ENCODE measurements around the gene GATD1.

The GATD1 gene

DNA sequence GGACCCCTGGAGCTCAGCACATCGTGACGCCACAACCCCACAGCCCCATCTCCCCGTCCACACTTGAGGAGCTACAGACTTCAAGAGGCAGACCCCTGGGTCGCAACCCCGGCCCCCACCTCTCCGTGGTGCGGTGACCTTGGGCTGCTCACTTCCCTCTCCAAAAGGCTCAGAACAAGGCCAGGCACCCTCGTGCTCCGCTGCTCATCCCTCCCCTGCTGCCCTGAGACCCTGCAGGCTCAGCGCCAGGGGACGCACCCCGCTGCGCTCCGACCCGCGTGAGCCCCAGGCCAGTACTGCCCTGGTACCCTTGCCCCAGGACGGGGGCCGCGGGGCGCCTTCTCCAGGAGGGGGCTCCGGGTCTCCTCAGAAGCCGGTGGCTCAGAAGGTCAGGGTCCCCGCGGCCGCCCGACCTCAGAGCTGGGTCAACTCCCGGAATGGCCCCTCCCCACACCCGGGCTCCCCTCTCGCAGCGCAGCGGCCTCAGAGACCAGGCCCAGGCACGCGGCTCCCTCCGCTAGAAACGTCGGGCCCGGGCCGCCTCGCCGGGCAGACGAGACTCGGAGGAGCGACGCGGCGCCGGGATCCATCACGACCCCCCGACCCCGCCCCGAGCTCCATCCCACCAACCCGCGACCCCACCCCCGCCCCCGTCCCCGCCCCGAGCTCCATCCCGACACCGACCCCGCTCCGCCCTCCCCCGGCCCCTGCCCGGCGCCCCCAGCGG, 563 bp downstream of the GATD1 start:
- DNase-seq, result no peak

- DNase-seq, result no peak
These were observed 1.1 kb downstream of the GATD1 start for GRCh38 chr11:776263-776560.

GRCh38 chr11:774873-775592, 2.3 kb downstream of the GATD1 start:
- no peak for DNase-seq

DNA sequence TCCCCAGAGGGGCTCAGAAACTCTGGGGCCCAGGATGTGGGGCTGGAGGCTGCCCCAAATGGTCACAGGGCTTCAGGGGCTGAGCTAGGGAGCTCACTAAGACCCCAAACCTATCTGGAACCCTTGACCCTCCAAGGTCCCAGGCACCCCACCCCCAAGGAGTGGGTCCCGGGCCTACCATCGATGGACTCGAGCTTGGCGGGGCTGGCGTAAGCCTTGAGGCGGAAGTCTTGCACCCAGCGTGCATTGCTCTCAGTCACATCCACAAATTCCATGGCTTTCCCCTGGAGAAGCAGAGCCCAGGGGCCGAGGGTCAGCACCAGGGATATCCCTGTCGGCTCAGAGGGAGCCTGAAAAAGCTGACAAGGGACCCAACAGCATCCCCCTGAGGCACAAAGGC, 3.5 kb downstream of the GATD1 start:
- no peak for DNase-seq

DNA sequence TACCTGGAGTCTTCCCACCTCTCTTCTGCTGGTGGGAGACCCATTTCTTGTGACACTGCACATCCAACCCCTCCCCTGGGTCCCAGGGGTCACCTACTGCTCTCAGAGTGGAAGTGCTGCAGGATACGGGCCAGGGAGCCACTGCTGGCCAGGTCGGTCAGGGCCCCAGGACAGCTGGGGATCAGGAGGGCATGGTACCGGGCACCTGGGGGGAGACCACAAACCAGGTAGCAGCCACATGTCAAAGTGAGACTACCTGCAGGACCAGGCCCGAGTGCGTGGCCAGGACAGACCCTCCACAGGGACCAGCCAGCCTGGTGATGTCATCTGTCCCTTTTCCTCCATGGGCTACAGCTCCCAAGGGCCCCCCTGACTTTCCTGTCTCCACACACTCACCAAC, 3.9 kb downstream of the GATD1 start:
- no peak for DNase-seq

GRCh38 chr11:772429-773390, 4.6 kb downstream of the GATD1 start:
- DNase-seq, result no peak

GRCh38 chr11:771617-772204, 5.6 kb downstream of the GATD1 start:
- no peak for DNase-seq

GRCh38 chr11:770642-771616, 6.4 kb downstream of the GATD1 start:
- DNase-seq, result no peak

DNA sequence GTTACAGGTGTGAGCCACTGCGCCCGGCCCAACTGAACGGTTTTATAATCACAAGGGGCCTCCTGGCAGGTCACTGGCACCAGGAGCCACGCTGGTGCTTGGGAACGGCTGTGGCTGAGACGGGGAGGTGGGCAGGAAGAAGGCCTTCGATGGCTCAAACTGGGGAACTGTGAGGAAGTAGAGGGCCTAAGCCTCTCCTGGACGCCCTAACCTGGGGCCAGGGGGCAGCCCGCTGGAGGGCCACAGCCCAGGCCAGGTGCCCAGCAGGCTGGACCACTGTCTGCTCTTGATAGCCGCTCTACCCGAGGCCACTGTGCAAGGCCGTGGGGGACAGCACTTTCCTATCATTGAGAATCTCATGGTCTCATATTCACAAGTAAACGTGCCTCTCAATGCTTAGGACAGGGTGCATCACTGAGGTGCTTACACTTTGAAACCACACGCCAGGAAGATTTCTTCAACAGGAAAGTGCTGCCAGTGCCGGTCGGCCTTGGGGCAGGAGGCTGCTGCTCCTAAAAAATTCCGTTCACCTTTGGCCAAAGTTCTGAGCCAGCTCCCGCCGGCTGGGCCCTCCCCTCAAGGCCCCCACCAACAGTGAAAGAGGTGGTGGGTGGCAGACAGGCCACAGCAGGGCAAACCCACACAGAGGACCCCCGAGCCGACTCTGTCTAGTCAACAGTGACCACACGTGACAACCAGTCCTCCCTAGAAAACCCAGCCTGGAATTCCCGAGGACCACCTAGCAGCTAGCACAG, 7.2 kb downstream of the GATD1 start:
- no peak for DNase-seq

GRCh38 chr11:767238-767637, 10.0 kb downstream of the GATD1 start:
- DNase-seq, result no peak

GRCh38 chr11:766936-767210, 10.4 kb downstream of the GATD1 start:
- DNase-seq, result no peak

GRCh38 chr11:766106-766935, 11.0 kb downstream of the GATD1 start:
- DNase-seq, result no peak

DNA sequence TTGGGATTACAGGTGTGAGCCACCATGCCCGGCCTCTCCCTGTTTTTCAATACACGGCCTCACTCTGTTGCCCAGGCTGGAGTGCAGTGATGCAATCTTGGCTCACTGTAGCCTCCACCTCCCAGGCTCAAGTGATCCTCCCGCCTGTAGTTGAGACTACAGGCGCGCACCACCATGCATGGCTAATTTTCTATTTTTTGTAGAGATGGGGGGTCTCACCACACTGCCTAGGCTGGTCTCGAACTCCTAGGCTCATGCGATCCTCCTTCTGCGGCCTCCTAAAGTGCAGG, 11.5 kb downstream of the GATD1 start:
- DNase-seq, result no peak

GRCh38 chr11:765025-765801, 12.1 kb downstream of the GATD1 start:
- DNase-seq, result no peak

- no peak for DNase-seq
These were observed 12.8 kb downstream of the GATD1 start for GRCh38 chr11:764322-765024.

GRCh38 chr11:763549-764321, 13.6 kb downstream of the GATD1 start:
- no peak for DNase-seq

GRCh38 chr11:763073-763463, 14.2 kb downstream of the GATD1 start:
- DNase-seq, result no peak

GRCh38 chr11:762421-763072, 14.7 kb downstream of the GATD1 start:
- DNase-seq, result no peak

Data from DMS79 treated with DMSO at 0.1 percent for 48 hours (cell line).